ENCODE measurements around the gene ALPK1. TPM values are rescaled to one million over a fixed set of nuclear protein-coding genes. Genes with fewer than 3 reads are reported as not detected.

The ALPK1 gene
- polyA plus RNA-seq, 1 donor from 2014 or later = 0.10 TPM

- Histone ChIP-seq H3K9me3 (ENCODE audit: low read length) (no peaks in the 10 kb centered on the region), H3K4me2 (ENCODE audit: low read length) (no peak overlapping the region), H4K20me1 (ENCODE audit: insufficient read depth) (no peaks in the 10 kb centered on the region), H3K9ac (ENCODE audit: low read length) (no peak overlapping the region), H2AFZ (ENCODE audit: low read depth, low read length) (no peak overlapping the region), H3K79me2 (replicated peaks; ENCODE audit: insufficient read depth, low read length) (no peaks in the 10 kb centered on the region), H3F3A (ENCODE audit: insufficient read depth, low read length, poor library complexity, severe bottlenecking) (no peaks in the 10 kb centered on the region), H3K9me2 (ENCODE audit: insufficient read depth, low read length) (no peaks in the 10 kb centered on the region), H3K27ac (ENCODE audit: low read length) (no peak overlapping the region), H3K27me3 (ENCODE audit: insufficient read depth, low read depth, low read length) (no peaks in the 10 kb centered on the region), H3K4me3 (ENCODE audit: low read length) (no peak overlapping the region), H3K36me3 (ENCODE audit: insufficient read depth, low read length) (no peaks in the 10 kb centered on the region)
- TF ChIP-seq CTCF (IDR thresholded peaks at IDR 0.05; ENCODE audit: poor library complexity, severe bottlenecking) (no peak), REST (IDR thresholded peaks at IDR 0.05; ENCODE audit: borderline replicate concordance) (no peak), EP300 (conservative IDR thresholded peaks at IDR 0.05; ENCODE audit: poor library complexity, severe bottlenecking) (no peak)
Observed at GRCh38 chr4:112377171-112377570, 80.0 kb downstream of the ALPK1 start.

- no peak overlapping the region for H3K4me3 ChIP-seq (ENCODE audit: low read length)
- no peaks in the 10 kb centered on the region for H3K79me2 ChIP-seq (replicated peaks; ENCODE audit: insufficient read depth, low read length)
- no peak for TF ChIP-seq CTCF (IDR thresholded peaks at IDR 0.05; ENCODE audit: poor library complexity, severe bottlenecking)
- no peak for TF ChIP-seq MXI1 (conservative IDR thresholded peaks at IDR 0.05; ENCODE audit: poor library complexity, severe bottlenecking)
- no peak for TF ChIP-seq TAF1 (IDR thresholded peaks at IDR 0.05; ENCODE audit: low read depth)
- no peak for TF ChIP-seq RAD21 (conservative IDR thresholded peaks at IDR 0.05)
- TF ChIP-seq POLR2AphosphoS5 (IDR thresholded peaks at IDR 0.05) = no peak
- no peak for TF ChIP-seq SMC3 (conservative IDR thresholded peaks at IDR 0.05; ENCODE audit: poor library complexity)
- no peak for TF ChIP-seq REST (IDR thresholded peaks at IDR 0.05; ENCODE audit: borderline replicate concordance)
- TF ChIP-seq EP300 (conservative IDR thresholded peaks at IDR 0.05; ENCODE audit: poor library complexity, severe bottlenecking) = no peak
- TF ChIP-seq EZH2 (IDR thresholded peaks at IDR 0.05; ENCODE audit: borderline replicate concordance, insufficient read depth, low read length, poor library complexity, severe bottlenecking) = no peak
- no peaks in the 10 kb centered on the region for H3K9me3 ChIP-seq (ENCODE audit: low read length)
- no peaks in the 10 kb centered on the region for H4K20me1 ChIP-seq (ENCODE audit: insufficient read depth)
- H3K4me2 ChIP-seq (ENCODE audit: low read length) = no peak overlapping the region
- no peak overlapping the region for H3K9ac ChIP-seq (ENCODE audit: low read length)
- H2AFZ ChIP-seq (ENCODE audit: low read depth, low read length) = no peak overlapping the region
- H3K27ac ChIP-seq (ENCODE audit: low read length) = no peak overlapping the region
- H3K9me2 ChIP-seq (ENCODE audit: insufficient read depth, low read length) = no peaks in the 10 kb centered on the region
- no peaks in the 10 kb centered on the region for H3F3A ChIP-seq (ENCODE audit: insufficient read depth, low read length, poor library complexity, severe bottlenecking)
- no peaks in the 10 kb centered on the region for H3K27me3 ChIP-seq (ENCODE audit: insufficient read depth, low read depth, low read length)
- H3K36me3 ChIP-seq (ENCODE audit: insufficient read depth, low read length) = no peaks in the 10 kb centered on the region
Observed at GRCh38 chr4:112377594-112378242, 80.5 kb downstream of the ALPK1 start.

All from neural cell (in vitro differentiated cells).